ENCODE measurements around the gene HRCT1. TPM values are rescaled to one million over a fixed set of nuclear protein-coding genes. Genes with fewer than 3 reads are reported as not detected.

HRCT1 gene
- total RNA-seq (1 to 10 TPM; 2.1 to 6.4 (median 4.0) TPM), polyA plus RNA-seq (10 to 100 TPM in 2 of 3 donors, 1 to 10 TPM in 1; 4.2 to 88.5 (median 12.7) TPM)

- H3K9me3 ChIP-seq: no peaks in the 10 kb centered on the region
- peaks cover 0 to 79% (median 72%) of the 10 kb centered on the region in 4 donors for H3K4me1 ChIP-seq
- H3K36me3 ChIP-seq: no peaks in the 10 kb centered on the region
- no peaks in the 10 kb centered on the region for H3K27me3 ChIP-seq
- DNase-seq: peak; percentile 96
- intact Hi-C loops (cut with DNase I): no loop called here
- peak within 1 kb of the TSS in 3 of 4 donors; percentile 24 to 33 (median 25) for H3K4me3 ChIP-seq
- 22 to 63% methylated on average over 30 of the region's 30 CpGs for WGBS, 2 donors
- peak within 1 kb of the TSS; percentile 93 to 97 (median 94) for H3K27ac ChIP-seq
- TF ChIP-seq EP300 (IDR thresholded peaks at IDR 0.05): peak in 2 of 4 donors; percentile 32 to 43
- TF ChIP-seq POLR2A (IDR thresholded peaks at IDR 0.05): peak in 1 of 2 donors; percentile 64
- peak in 3 of 4 donors; percentile 77 to 86 (median 77) for TF ChIP-seq POLR2AphosphoS5 (IDR thresholded peaks at IDR 0.05)
- TF ChIP-seq CTCF (IDR thresholded peaks at IDR 0.05): no peak
These were observed at the start of gene HRCT1 for GRCh38 chr9:35905912-35906679. Gene HRCT1 (plus strand): TSS chr9:35906202. CDS start chr9:35906288, 86 bp downstream.

GRCh38 chr9:35856206-35856605 is 49.8 kb upstream of the HRCT1 start:
- intact Hi-C loops (cut with DNase I): no loop called here
- 77 to 83% methylated on average over 3 of the region's 3 CpGs for WGBS, 2 donors
- no peak for TF ChIP-seq EP300 (IDR thresholded peaks at IDR 0.05)

GRCh38 chr9:35856882-35857281 is 49.1 kb upstream of the HRCT1 start:
- 89 to 91% methylated on average over 5 of the region's 5 CpGs for WGBS, 2 donors

More at GRCh38 chr9:35856206-35856605, 49.8 kb upstream of the HRCT1 start:
- Histone ChIP-seq H3K27ac (no peak overlapping the region), H3K36me3 (peaks cover 0 to 17% (median 10%) of the 10 kb centered on the region in 4 donors), H3K9me3 (no peaks in the 10 kb centered on the region), H3K4me3 (no peak overlapping the region), H3K27me3 (no peaks in the 10 kb centered on the region), H3K4me1 (no peaks in the 10 kb centered on the region)
- peak; percentile 26 for DNase-seq

GRCh38 chr9:35858458-35858857 is 47.5 kb upstream of the HRCT1 start:
- Histone ChIP-seq H3K27me3 (no peaks in the 10 kb centered on the region), H3K27ac (no peak overlapping the region), H3K9me3 (no peaks in the 10 kb centered on the region), H3K36me3 (peaks cover 0 to 7% (median 6%) of the 10 kb centered on the region in 4 donors), H3K4me1 (no peaks in the 10 kb centered on the region), H3K4me3 (no peak overlapping the region)
- intact Hi-C loops (cut with DNase I): no loop called here
- DNase-seq: no peak
- 76 to 78% methylated on average over 5 of the region's 5 CpGs for WGBS, 2 donors
- TF ChIP-seq POLR2A (IDR thresholded peaks at IDR 0.05) (no peak), POLR2AphosphoS5 (IDR thresholded peaks at IDR 0.05) (no peak), CTCF (IDR thresholded peaks at IDR 0.05) (no peak), EP300 (IDR thresholded peaks at IDR 0.05) (no peak)

More at GRCh38 chr9:35856882-35857281, 49.1 kb upstream of the HRCT1 start:
- no peak overlapping the region for H3K4me3 ChIP-seq
- intact Hi-C loops (cut with DNase I): no loop called here
- TF ChIP-seq POLR2A (IDR thresholded peaks at IDR 0.05): no peak
- no peaks in the 10 kb centered on the region for H3K27me3 ChIP-seq
- no peak overlapping the region for H3K27ac ChIP-seq
- H3K9me3 ChIP-seq: no peaks in the 10 kb centered on the region
- H3K36me3 ChIP-seq: peaks cover 0 to 17% (median 10%) of the 10 kb centered on the region in 4 donors
- DNase-seq: peak; percentile 19
- no peaks in the 10 kb centered on the region for H3K4me1 ChIP-seq

- 51 to 67% methylated on average over 16 of the region's 16 CpGs for WGBS, 2 donors
- Histone ChIP-seq H3K9me3 (no peaks in the 10 kb centered on the region), H3K27ac (no peak overlapping the region), H3K4me1 (no peaks in the 10 kb centered on the region), H3K27me3 (no peaks in the 10 kb centered on the region), H3K36me3 (no peaks in the 10 kb centered on the region), H3K4me3 (no peak overlapping the region)
- peak; percentile 64 for DNase-seq
- intact Hi-C loops (cut with DNase I): no loop called here
- TF ChIP-seq EP300 (IDR thresholded peaks at IDR 0.05): no peak
- no peak for TF ChIP-seq POLR2A (IDR thresholded peaks at IDR 0.05)
- TF ChIP-seq POLR2AphosphoS5 (IDR thresholded peaks at IDR 0.05): no peak
- no peak for TF ChIP-seq CTCF (IDR thresholded peaks at IDR 0.05)
These were observed 46.6 kb upstream of the HRCT1 start for GRCh38 chr9:35859310-35859989.

Data from sigmoid colon (tissue), 7 donors.